Lung microvascular endothelial cell (primary cell): ENCODE results near the gene PDSS2. TPM values are rescaled to one million over a fixed set of nuclear protein-coding genes. Genes with fewer than 3 reads are reported as not detected.
"Not testable (repeated sequence)": the region's sequence is repeated elsewhere in the genome, so short reads cannot be mapped to it uniquely, and the experiment has no call there.

Source experiments
- DNase-seq, 2 donors: peaks; one replicate each; pipeline versions ENCODE4 v3.0.0 to v3.0.0-alpha.2; 2010; ENCODE audit warnings: low read depth in 2 of 2
- total RNA-seq: library from RNA; depleted of rRNA; stranded (reverse); fragments of >200 nt; gene quantifications from 2 replicates; pipeline ENCODE4 v1.2.1, GENCODE V29; 2014

Gene PDSS2
- total RNA-seq, 1 donor from 2014 or later = 4.8 TPM

DNA sequence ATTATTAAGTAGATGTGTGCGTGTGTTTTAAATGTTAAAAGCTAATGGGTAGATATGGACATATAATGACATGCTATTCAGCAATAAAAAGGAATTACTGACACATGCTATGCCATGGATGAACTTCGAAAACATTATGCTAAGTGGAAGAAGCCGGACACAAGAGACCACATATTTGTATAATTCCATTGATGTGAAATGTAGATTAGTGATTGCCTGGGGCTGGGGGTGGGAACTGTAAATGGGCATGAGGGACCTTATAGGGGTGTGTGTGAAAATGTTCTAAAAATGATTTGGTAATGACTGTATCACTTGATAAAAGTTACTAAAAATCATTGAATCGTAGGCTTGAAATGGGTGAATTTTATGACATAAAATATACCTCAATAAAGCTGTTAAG, 239.5 kb downstream of the PDSS2 start:
- DNase-seq = no peak

GRCh38 chr6:107218142-107218541, 241.2 kb downstream of the PDSS2 start:
- no peak for DNase-seq

DNA sequence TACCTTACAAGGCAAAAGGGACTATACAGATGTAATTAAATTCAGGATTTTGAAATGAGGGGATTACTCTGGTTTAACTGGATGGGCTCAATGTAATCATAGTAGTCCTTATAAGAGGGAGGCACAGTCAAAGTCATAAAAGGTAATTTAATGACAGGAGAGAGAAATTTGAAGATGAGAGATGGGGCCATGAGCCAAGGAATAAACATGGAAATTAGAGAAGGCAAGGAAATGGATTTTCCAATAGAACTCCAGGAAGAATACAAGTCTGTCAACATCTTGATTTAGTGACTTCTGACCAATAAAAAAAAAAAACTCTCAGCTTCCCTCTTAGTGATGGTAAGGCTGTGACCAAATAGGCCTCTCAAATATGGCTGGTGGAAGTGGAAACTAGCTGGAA, 242.1 kb downstream of the PDSS2 start:
- no peak for DNase-seq

- DNase-seq = peak in 1 of 2 donors; percentile 58
Observed at GRCh38 chr6:107216197-107216933, 243.0 kb downstream of the PDSS2 start.

- DNase-seq = no peak
Observed at GRCh38 chr6:107215334-107215733, 244.0 kb downstream of the PDSS2 start.

DNA sequence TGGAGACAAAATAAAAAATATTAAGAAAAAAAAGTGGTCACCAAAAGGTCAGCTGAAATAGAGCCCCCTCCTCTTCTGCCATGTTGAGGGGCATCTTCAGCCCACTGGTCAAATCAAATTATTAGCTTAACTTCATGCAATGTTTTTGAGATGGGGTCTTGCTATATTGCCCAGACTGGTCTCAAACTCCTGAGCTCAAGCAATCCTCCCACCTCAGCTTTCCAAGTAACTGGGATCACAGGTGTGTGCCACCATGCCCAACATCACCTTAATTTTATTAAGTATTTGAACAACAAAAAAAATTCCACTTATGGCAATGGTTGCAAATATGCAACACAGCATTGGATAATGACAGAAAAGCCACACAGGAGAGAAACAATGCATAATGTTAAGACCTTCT, 244.7 kb downstream of the PDSS2 start:
- no peak for DNase-seq

- DNase-seq = no peak
Observed at GRCh38 chr6:107209406-107210305, 249.7 kb downstream of the PDSS2 start.

- no peak for DNase-seq
Observed at GRCh38 chr6:107207251-107207873, 252.0 kb downstream of the PDSS2 start.

GRCh38 chr6:107205058-107205998, 254.0 kb downstream of the PDSS2 start:
- no peak for DNase-seq

- DNase-seq = no peak
Observed at GRCh38 chr6:107202876-107203468, 256.4 kb downstream of the PDSS2 start.

DNA sequence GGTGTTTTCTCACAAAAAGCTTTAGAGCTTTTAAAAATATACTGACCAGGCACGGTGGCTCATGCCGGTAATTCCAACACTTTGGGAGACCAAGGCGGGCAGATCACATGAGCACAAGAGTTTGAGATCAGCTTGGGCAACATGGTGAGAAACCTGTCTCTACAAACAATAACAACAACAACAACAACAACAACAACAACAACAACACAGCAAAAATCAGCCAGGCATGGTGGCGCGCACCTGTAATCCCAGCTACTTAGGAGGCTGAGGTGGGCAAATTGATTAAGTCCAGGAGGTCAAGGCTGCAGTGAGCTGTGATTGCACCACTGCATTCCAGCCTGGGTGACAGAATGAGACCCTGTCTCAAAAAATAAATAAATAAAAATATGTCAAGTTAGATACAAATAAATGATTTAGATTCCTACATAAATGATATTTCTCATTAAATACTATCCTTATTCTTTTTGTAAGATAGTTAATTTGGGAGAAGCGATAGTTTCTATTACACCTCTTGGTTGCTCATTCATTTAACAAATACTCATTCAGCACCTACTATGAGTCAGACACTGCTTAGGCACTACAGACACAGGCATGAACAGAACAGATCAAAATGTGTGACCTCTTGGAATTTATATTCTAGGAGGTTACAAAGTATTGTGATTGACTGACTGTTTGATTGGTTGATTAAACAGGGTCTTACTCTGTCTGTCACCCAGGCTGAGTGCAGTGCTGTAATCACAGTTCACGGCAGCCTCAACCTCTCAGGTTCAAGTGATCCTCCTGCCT, 260.5 kb downstream of the PDSS2 start:
- DNase-seq = no peak

- DNase-seq = no peak
Observed at GRCh38 chr6:107196152-107196551, 263.2 kb downstream of the PDSS2 start.

- not testable (repeated sequence) for DNase-seq
Observed at GRCh38 chr6:107194723-107195122, 264.6 kb downstream of the PDSS2 start.

- no peak for DNase-seq
Observed at GRCh38 chr6:107192830-107193229, 266.5 kb downstream of the PDSS2 start.

GRCh38 chr6:107187630-107188029, 271.7 kb downstream of the PDSS2 start:
- no peak for DNase-seq

- DNase-seq = no peak
Observed at GRCh38 chr6:107186047-107186446, 273.3 kb downstream of the PDSS2 start.

DNA sequence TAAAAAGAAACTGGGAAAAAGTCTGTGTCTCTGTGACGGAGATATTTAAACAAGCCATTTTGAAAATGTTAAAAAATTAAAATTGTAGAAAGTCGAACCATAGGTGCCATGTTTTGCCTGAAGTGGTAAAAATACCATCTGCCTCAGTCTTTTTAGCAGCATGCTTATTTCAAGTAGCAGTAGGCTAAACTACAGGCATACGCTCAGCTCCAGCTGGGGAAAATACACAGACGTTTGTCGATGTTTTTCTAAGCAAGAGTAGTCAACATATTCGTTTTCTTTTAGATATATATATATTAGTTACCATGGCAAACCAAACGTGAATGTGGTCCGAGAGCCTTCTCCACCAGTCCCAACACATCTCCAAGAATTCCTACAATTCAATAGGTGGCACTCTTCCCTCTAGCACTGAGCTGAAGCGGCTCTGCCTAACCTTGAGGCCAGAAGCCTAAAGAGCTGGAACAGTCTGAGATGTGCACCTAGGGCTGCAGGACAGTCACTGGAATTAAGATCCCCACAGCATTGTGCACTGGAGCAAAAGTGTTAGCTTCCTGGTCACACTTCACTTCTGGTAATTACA, 273.9 kb downstream of the PDSS2 start:
- peak; percentile 19 to 48 for DNase-seq

GRCh38 chr6:107184435-107184834, 274.9 kb downstream of the PDSS2 start:
- no peak for DNase-seq

- no peak for DNase-seq
Observed at GRCh38 chr6:107180099-107180498, 279.3 kb downstream of the PDSS2 start.
